Stimulated activated naive CD4-positive, alpha-beta T cell treated with Interleukin-2 at 50 U/mL for 16 hours (primary cell): ENCODE data around the gene SPTLC3.

Experiments
- DNase-seq: peaks from one replicate; lab custom pipeline; 2025; lab: John Stamatoyannopoulos, UW

SPTLC3 gene

GRCh38 chr20:13098720-13099355, 90.1 kb downstream of the SPTLC3 start:
- no peak for DNase-seq

GRCh38 chr20:13099676-13100075, 90.9 kb downstream of the SPTLC3 start:
- no peak for DNase-seq

- DNase-seq: no peak
Measured at GRCh38 chr20:13101276-13101675, 92.5 kb downstream of the SPTLC3 start.

DNA sequence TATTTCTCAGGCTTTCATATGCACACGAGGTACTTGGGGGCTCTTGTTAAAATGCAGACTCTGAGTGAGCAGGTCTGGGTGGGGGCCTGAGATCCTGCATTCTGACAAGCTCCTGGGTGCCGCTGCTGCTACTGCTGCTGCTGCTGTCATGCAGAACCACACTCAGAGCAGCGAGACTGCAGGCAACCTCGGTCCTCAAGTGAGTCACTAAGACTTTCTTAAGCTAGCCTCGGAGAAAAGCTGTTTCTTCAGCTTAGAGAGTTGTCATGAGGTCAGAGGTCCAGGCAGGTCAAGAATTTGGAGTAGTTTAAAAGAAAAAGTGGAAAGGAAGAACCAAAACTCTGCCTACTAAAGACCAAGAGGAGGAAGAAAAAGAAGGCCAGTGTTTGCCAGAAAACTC, 92.9 kb downstream of the SPTLC3 start:
- no peak for DNase-seq

- DNase-seq: no peak
Measured at GRCh38 chr20:13102237-13102636, 93.5 kb downstream of the SPTLC3 start.

GRCh38 chr20:13102694-13103093, 93.9 kb downstream of the SPTLC3 start:
- DNase-seq: no peak

DNA sequence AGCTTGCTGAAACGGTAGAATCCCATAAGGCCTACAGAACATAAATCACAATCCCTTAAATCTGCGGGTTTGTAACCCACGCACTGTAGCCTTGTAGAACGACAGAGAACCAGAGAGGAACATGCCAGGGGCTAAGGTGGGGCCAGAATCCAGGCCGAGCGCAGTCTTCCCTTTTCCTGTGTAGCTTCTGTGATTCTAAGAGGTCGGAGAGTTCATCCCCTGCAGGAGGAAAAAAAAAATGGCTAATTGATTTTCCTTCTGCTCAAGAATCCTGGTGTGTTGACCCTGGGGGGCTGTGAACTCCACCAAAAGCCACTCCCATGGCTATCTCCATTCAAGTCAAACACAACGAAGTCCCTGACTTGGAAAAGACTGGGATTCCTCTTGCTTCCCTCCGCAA, 96.3 kb downstream of the SPTLC3 start:
- DNase-seq: no peak

GRCh38 chr20:13105864-13106457, 97.2 kb downstream of the SPTLC3 start:
- no peak for DNase-seq

- DNase-seq: no peak
Measured at GRCh38 chr20:13109658-13110057, 100.9 kb downstream of the SPTLC3 start.

- no peak for DNase-seq
Measured at GRCh38 chr20:13110796-13111195, 102.0 kb downstream of the SPTLC3 start.

GRCh38 chr20:13111249-13111911, 102.6 kb downstream of the SPTLC3 start:
- no peak for DNase-seq

DNA sequence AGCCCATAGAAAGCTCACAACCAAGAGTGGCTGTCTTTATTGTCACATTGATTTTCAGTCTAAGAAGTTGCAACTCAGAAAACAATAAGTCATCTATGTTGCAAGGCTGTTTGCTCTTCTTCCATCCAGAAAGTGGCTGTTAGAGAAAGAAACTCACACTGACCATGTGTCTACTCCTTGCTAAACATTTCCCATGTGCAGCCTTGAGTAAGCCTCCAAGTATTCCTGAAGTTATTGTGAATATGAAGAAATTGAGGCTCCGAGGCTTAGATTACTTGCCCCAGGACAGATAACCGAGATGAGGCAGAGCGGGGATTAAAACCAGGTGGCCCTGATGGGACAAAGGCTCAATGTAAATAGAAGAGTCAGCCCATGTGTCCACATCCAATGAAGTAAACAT, 105.0 kb downstream of the SPTLC3 start:
- no peak for DNase-seq

DNA sequence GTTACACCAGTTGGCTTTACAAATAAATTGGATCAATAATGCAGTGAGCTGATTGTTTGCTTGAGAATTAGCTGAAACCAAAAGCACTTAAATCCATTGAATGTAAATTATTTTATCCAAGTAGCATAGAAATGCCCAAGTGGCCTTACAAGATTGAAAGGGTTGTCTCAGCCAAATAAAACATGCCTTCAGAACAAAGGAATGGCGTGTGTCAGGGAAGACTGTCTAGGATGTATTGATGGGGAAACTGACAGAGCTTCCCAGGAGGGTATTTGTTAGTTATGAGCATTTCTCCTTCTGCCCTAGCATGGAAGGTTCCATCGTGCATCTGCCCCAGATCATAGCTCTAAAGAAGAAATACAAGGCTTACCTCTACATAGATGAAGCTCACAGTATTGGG, 108.4 kb downstream of the SPTLC3 start:
- no peak for DNase-seq

- no peak for DNase-seq
Measured at GRCh38 chr20:13118676-13119075, 109.9 kb downstream of the SPTLC3 start.

DNA sequence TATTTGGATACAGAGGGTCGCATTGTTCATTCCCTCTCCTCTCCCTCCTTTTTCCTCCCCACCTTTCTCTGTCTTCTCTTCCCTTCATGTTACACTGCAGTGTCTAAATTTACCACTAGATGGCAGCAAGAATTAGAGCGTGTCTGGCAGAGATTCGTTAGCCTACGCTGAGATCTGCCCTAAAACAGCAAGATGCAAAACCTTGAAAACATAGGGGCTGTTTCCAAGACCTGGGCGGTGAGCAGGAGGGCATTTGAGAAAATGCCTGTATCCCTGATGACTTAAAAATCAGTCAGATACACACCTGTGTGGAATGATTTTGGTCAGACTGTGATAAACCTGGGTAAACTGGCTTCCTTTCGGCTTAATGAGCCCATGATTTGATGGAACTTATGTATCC, 110.8 kb downstream of the SPTLC3 start:
- DNase-seq: no peak

DNA sequence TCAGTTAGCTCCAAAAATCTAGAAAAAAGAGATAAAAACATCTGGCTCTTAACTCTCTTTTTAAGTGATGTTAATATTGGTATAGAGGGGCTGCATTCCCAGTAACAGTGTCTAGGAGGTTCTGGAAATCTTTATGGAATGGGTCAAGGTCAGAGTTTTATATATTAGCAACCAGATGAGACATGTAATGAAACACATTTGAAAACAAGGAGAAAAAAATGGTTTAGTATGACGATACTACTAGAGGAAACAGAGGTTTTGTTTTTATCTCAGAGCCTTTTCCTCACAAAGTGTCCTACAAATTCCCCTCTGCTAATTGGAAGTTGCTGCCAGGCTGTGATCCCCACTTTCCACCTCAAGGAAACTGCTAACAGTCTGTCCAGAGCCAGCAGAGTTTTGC, 111.7 kb downstream of the SPTLC3 start:
- DNase-seq: no peak

DNA sequence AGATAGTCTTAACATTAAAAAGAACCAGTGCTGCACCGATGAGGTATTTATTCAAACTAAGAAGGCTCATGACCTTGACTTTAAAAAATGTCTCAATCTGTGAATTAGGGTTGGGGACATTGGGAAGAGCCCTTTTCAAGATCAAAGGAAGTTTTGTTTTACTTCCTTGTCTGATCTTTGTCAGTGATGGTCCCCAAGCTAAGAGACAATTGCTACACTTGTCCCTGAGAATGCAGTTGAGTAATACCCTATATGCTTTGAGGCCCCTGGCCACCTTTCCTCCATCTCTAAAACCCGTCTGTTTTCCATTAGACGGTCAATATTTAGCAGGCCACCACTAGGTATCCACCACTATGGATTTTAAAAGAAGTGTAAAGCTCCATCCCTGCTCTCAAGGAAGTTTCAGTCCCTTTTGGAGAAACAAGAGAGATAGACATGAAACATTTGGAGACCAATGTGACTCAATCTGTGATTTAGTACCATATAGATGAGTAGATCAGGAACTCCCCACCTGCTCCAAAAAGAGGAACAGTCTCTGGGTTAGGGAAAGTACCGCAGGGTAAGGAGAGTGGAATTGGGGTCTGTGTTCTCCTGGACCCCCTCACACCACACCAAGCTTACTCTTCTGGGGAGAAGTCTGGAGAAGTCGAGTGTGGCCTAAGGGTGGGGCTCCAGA, 113.2 kb downstream of the SPTLC3 start:
- DNase-seq: no peak

DNA sequence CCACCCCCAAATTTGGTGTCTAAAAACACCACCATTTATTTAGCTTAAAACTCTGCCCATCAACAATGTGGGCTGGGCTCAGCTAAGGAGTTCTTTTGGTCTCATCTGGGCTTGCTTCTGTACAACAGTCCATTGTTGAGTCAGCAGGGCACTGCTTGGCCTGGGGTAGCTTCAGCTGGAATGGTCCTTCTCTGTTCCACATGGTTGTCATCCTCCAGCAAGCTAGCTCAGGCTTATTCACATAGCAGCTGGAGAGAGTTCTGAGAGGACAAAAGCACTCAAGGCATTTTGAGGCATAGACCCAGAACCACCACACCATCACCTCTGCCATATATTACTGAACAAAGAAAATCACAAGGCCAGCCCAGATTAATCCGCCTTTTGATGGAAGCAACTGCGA, 116.7 kb downstream of the SPTLC3 start:
- DNase-seq: no peak

DNA sequence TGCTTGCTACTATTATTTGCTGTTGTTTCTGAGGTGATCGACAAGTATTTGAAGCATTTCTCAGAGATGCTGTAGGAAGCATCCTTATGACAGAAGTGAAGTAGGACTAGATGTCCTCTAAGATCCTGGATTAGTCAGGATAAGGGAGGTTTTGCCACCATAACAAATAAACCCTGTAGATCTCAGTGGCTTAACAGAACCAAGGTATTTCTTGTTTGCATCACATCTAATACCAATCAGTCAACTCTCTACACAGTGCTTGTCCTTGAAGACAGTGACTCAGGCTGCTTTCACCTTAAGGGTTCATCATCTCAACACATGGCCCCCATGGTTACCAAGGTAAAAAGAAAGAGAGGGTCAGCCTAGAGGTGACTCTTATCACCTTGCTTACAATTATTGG, 119.4 kb downstream of the SPTLC3 start:
- DNase-seq: no peak

DNA sequence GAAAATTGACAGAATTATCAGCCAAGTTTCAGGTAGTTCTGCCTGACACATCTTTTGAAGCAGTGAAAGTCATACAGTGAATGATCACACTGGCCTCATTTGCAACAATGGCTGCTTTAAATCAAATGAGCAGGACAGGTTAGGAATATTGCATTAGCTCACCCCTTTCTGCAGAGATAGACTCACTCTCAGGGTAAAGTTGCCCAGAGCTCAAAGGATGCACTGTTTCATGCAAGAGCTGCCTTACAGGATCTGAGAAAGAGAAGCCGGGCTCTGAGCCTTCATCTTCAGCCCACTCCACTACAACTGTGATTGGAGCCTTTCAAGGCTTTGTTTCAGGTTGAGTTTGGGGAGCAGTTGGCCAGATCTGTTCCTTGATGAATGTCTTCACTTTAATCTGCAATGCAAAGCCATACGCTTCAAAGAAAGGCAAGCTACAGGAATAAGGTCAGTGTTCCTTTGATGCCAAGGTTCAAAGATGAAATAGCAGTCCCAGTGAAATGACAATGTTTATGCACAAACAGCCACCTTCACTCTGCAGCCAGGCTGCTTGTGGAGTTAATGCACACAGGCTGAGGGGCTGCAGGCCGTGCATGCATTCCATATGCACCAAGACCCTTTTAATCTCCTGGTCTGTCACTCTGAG, 121.4 kb downstream of the SPTLC3 start:
- no peak for DNase-seq

- DNase-seq: no peak
Measured at GRCh38 chr20:13130707-13131103, 121.9 kb downstream of the SPTLC3 start.

GRCh38 chr20:13131688-13132087, 122.9 kb downstream of the SPTLC3 start:
- DNase-seq: no peak
